CD4-positive, alpha-beta T cell treated with Interleukin-17A for 1 hour (primary cell): ENCODE measurements around the gene PRSS37.
"Not testable (repeated sequence)": the region's sequence is repeated elsewhere in the genome, so short reads cannot be mapped to it uniquely, and the experiment has no call there.

Experiments used
- DNase-seq: peaks from one replicate; pipeline ENCODE4 v3.0.0-alpha.2; 2020

The PRSS37 gene

GRCh38 chr7:141841385-141841784 is at the start of gene PRSS37:
Gene PRSS37 (minus strand): TSS chr7:141841485. CDS start chr7:141841049, 436 bp downstream.
- DNase-seq, result no peak

DNA sequence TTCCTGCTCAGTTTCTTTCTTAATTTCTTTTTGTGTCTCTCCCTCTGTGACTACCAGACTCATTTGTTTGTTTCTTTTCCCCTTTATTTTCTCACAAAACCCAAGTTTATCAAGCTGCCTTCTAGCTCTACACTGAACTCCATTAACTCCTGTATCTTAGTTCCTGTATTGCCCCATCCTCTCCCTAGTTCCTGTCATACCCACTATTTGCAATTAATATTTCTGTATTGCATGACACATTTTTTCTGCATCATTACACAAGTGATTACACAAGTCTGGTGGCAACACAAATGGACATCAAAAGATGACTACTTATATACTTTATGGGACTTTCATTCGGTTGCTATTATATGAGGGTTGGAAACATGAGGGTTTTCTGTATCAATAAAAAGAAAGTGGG is 48.0 kb upstream of the PRSS37 start:
- peak; percentile 6 for DNase-seq

DNA sequence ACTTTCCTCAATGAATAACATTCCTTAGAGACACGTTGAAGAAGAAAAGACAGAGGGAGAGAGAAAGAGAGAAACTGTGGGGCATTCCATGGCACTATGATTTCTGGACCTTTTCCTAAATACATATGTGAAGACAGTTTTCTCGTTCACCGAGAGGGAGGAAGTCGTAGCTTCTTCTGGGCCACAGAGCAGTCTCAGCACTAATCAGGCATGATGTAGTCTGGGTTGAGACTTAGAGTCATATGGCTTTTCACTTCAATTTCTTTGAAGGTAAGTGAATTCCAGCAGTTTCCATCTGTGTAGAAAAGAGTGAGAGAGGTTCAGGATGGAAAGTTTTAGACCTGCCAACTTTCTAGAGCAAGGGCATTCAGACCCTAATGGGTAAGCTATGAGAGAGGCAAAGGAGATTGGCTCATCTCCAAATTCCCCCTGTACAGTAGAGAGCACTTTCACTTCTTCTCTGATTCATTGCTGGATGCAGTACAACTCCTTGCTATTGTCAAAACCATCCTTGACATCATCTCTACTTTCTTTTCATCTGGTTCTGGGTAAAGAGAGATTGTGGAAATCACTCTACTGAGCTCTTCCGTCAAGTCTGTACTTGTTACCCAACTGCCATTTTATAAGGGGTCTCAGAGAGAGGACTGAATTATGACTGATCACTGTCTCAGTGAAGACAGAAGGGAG is 43.4 kb upstream of the PRSS37 start:
- DNase-seq, result no peak

DNA sequence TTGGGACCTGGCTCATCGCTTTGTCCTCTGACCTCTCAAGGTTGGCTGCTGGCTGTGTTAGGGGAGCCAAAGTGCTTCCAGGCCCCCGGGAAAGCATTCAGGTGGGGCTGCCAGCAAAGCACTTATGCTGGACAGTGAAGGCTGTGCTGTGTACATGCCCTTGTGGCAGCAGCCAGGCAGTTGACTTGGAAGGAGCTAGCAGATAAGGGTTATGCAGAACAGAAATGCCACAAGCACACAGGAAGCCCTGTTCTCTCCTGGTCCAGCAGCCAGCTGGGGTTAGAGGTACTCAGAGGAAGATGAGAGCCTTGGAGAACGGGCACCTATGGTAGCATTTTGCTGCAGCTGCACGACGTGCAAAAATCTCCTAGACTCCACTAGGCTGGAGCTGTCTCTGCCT is 39.7 kb upstream of the PRSS37 start:
- DNase-seq, result no peak

GRCh38 chr7:141877365-141877764 is 36.1 kb upstream of the PRSS37 start:
- DNase-seq, result no peak

- DNase-seq, result no peak
Observed at GRCh38 chr7:141876371-141876770, 35.1 kb upstream of the PRSS37 start.

- DNase-seq, result no peak
Observed at GRCh38 chr7:141875453-141875852, 34.2 kb upstream of the PRSS37 start.

DNA sequence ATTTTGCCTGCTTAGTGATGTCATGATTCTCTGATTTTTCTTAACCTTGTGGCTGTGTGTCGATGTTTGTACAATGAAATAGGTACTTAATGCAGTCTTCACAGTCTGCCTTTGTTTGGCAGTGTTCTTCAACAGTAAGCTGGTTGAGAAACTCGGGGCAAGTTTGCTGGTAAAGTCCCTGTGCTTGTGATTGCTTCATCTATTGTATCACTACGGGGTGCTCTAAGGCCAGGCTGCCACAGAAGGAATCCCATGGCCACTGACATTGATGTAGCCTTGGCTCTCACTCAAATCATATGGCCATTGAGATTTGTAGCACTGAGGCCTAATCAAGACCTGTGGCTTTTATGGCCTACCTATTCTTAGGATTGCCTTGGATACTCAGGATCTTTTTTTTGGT is 33.5 kb upstream of the PRSS37 start:
- no peak for DNase-seq

DNA sequence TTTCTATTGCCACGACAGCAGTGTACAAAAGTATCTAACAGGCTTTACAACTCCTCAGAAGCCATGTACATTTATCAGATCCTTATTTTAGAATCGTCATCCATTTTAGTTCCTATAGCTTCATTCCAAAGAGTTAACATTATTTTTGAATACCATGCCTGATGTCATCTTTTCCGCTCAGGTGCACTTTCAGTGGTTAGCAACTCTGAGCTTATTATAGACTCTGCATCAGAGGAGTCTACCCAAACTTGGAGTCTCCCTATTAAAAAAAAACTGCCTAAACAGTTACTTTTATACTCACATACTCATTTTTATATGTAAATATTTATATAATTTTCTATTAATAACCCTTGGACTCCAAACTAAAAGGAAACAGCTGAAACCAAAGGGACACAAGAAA is 31.6 kb upstream of the PRSS37 start:
- no peak for DNase-seq

DNA sequence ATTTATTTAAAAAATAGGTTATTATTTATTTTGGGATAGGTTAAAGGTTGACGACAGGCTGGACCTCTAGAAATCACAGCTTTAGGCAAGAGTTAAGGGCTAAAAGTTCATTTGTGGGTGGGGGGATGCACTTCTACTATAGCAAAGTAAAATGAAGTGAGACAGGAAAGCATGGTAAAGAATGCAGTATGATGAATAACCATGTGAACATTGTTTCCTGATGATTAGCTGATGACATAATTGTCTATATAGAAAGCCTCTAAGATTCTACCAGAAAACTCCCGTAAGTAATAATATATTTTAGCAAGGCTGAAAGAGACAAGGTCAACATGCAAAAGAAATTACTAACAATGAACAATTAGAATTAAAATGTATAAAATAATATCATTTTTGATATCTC is 25.7 kb upstream of the PRSS37 start:
- no peak for DNase-seq

- no peak for DNase-seq
Observed at GRCh38 chr7:141864765-141865447, 23.6 kb upstream of the PRSS37 start.

DNA sequence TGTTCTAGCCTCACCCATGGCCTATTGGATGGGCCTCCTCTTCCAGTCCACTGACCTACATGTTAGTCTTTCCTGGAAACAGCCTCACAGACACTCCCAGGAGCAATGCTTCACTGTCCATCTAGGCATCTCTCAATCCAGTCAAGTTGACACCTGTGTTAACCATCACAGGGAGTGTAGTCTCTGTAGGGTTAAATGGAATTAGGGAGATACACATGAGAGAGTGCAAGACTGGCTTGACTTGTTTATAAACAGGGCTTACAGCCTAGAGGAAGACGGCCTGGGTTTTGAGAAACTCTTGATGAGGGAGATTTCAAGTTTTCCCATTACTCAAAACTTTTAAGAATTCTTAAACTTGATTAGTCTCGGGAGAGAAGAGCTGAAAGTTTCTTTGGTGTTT is 18.9 kb upstream of the PRSS37 start:
- no peak for DNase-seq

DNA sequence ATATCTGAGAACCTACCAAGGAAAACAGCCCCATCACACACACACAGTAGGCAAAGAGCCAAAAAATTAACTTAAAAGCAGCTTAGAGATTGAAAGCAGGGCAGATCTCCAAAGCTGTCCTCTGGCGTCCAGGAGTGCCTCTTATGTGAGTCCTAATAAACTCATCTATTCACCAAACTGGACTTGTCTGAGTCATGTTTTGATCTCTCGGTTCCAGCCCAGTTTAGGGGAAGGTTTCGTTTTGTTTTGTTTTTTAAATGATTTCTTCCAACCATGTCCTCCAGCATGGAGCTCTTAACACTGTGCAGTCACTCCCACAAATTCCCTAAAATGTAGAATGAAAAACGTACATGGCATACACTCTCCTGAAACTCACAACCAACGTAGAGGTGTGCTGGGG is 6.7 kb upstream of the PRSS37 start:
- DNase-seq, result no peak

- DNase-seq, result no peak
Observed at GRCh38 chr7:141844256-141844655, 3.0 kb upstream of the PRSS37 start.

DNA sequence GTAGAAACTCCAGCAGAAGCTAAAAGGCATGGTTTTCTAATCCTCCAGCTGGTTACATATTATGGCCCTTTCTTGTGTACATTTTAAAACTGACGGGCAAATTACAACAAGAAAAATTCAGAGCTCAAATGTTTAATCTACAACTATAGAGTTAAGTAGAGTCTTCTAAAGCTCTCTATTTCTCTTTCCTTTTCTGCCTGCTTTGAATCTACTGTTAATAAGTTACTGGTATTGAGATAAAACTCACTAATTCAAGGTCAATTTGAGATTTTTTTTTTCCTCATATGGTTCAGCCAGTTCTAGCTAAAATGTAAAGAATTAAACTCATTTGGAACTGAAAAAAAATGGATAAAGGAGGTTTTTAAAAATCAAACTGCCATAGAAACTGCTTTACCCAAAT is 1.6 kb upstream of the PRSS37 start:
- DNase-seq, result no peak

GRCh38 chr7:141840708-141841107 is 577 bp downstream of the PRSS37 start:
- DNase-seq, result no peak

GRCh38 chr7:141839256-141839655 is 2.0 kb downstream of the PRSS37 start:
- no peak for DNase-seq

DNA sequence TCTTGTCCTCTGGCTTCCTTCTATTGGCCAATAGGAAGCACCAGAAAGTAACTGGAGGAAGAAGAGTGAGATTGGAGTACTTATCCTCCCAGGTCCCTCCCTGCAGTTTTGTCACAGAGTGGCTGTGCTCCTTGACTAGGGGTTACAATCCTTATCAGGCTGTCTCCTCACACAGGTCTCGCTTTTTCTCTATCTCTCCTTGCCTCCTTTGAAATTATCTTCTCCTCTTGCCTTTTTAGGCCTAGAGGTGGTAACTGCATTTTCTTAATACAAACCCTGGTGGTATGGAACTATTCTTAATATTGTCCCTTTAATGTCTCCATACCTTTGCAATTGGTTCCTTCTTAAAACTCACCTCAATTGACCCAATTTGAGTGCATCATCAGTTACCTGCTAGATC is 2.7 kb downstream of the PRSS37 start:
- DNase-seq, result no peak

DNA sequence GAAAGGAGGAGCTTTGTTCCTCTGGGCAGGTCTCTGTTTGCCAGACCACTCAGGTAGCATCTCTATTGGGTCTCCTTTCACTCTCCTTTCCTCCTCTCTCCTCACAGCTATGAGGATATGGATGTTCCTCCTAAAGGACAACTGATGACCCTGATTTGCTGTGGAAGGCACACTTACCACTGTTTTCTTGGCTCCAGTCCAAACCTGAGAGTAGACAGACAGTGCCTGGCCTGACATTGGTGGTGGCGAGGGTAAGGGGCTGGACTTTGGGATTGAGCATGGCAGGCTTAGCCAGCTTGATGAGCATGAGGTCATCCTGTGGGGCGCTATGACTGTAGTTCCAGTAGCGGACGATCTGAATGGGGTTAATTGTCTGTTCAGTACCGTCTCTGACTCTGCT is 3.6 kb downstream of the PRSS37 start:
- no peak for DNase-seq

GRCh38 chr7:141822432-141822831 is 18.9 kb downstream of the PRSS37 start:
- DNase-seq, result not testable (repeated sequence)

GRCh38 chr7:141820067-141820466 is 21.2 kb downstream of the PRSS37 start:
- no peak for DNase-seq

DNA sequence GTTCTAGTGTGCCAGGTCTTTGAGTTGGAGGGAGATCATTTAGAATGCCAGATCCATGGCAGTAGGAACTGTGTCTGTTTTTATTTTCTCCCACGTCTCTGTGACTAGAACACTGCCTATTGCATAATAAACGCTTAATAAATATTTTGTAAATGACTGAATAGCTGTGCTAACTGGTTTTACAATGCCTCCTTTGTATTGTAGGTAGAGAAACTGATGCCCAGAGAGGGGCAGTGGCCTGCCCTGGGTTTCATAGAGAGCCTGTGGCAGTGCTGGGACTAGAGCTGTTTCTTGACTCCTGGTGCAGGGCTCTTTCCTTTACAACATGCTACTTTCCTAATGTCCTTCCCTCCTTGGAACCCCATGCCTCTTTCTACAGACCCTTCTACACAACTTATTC is 48.8 kb downstream of the PRSS37 start:
- no peak for DNase-seq

DNA sequence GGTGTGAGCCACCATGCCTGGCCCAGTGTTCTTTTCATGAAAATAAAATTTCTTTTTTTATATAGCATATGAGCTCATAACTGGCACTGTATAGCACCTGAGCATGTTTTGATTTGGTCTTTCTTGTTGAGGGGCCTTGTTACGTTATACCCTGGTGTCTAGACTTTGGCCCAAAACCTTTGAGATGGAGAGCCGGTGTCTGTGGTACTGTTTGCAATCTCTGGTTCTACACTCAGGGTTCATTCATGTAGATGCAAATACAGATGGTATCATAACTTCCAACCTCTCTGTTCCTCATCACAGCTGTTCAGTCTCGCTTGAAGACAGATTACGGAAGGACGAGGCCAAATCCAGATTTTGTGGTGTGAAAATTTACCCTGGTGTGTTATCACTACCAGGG is 51.4 kb downstream of the PRSS37 start, which contains the start of gene TAS2R5:
Gene TAS2R5 (plus strand): TSS at position 301 of the 400 bp plus-strand sequence. CDS start 145 bp downstream, outside the sequence.
- DNase-seq, result no peak

- no peak for DNase-seq
Observed at GRCh38 chr7:141788296-141788695, 53.0 kb downstream of the PRSS37 start.
